GM23338 (cell line): ENCODE measurements around the gene CDHR2. TPM values are rescaled to one million over a fixed set of nuclear protein-coding genes. Genes with fewer than 3 reads are reported as not detected.

Experiments
- ATAC-seq: fragments of 200-7000 bp; cut with Tn5 transposase; 3 replicates; pipeline ENCODE4 v1.9.1; 2020
- DNase-seq: peaks from one replicate; pipeline ENCODE4 v3.0.0-alpha.2; 2015; ENCODE audit warnings: low spot score
- H2AFZ ChIP-seq: fragments of 200-600 bp; sonication (generic); 2 replicates; pipeline ENCODE4 v1.8.0; 2016; ENCODE audit warnings: antibody characterized with exemption, mild to moderate bottlenecking, moderate library complexity
- H3F3A ChIP-seq: fragments of 200-600 bp; sonication (generic); replicated peaks from 2 replicates; pipeline ENCODE4 v1.8.0; 2017; ENCODE audit warnings: antibody characterized with exemption, mixed run types, low read depth
- H3K27ac ChIP-seq: fragments of 200-600 bp; sonication (generic); 2 replicates; pipeline ENCODE4 v1.6.1; 2016; ENCODE audit warnings: low read depth
- H3K27me3 ChIP-seq: fragments of 200-600 bp; sonication (generic); 2 replicates; pipeline ENCODE4 v1.8.0; 2016; ENCODE audit warnings: mild to moderate bottlenecking, mixed run types, moderate library complexity; ENCODE audit not compliant: insufficient read depth
- H3K36me3 ChIP-seq: fragments of 200-600 bp; sonication (generic); 2 replicates; pipeline ENCODE4 v1.8.0; 2016; ENCODE audit warnings: mild to moderate bottlenecking; ENCODE audit not compliant: insufficient read depth
- H3K4me1 ChIP-seq: fragments of 200-600 bp; sonication (generic); 2 replicates; pipeline ENCODE4 v1.8.0; 2016; ENCODE audit warnings: mild to moderate bottlenecking, moderate library complexity; ENCODE audit not compliant: insufficient read depth
- H3K4me2 ChIP-seq: fragments of 200-600 bp; sonication (generic); 2 replicates; pipeline ENCODE4 v1.7.1; 2017; ENCODE audit warnings: mixed run types
- H3K4me3 ChIP-seq: fragments of 200-600 bp; sonication (generic); 2 replicates; pipeline ENCODE4 v1.6.1; 2016; ENCODE audit warnings: mixed run types
- H3K79me2 ChIP-seq: fragments of 200-600 bp; sonication (generic); replicated peaks from 2 replicates; pipeline ENCODE4 v1.8.0; 2017; ENCODE audit warnings: mild to moderate bottlenecking; ENCODE audit not compliant: insufficient read depth
- H3K9me2 ChIP-seq: fragments of 200-600 bp; sonication (generic); 2 replicates; pipeline ENCODE4 v1.8.0; 2017; ENCODE audit not compliant: insufficient read depth
- H4K20me1 ChIP-seq: fragments of 200-600 bp; sonication (generic); replicated peaks from 2 replicates; pipeline ENCODE4 v1.8.0; 2017; ENCODE audit warnings: mild to moderate bottlenecking; ENCODE audit not compliant: insufficient read depth
- H3K27ac Mint-ChIP-seq: 2 replicates; pipeline ENCODE4 v1.8.0; 2020; ENCODE audit warnings: inconsistent platforms, mild to moderate bottlenecking, moderate library complexity, mixed read lengths
- H3K27me3 Mint-ChIP-seq: 3 replicates; pipeline ENCODE4 v1.8.0; 2022; ENCODE audit warnings: low read depth, mild to moderate bottlenecking, moderate library complexity, mixed read lengths, inconsistent platforms; ENCODE audit not compliant: insufficient read depth, poor library complexity
- H3K36me3 Mint-ChIP-seq: 3 replicates; pipeline ENCODE4 v1.8.0; 2021; ENCODE audit warnings: low read depth, mild to moderate bottlenecking, inconsistent platforms, moderate library complexity, mixed read lengths
- H3K4me1 Mint-ChIP-seq: 3 replicates; pipeline ENCODE4 v1.8.0; 2020; ENCODE audit warnings: mild to moderate bottlenecking, inconsistent platforms, mixed read lengths
- H3K4me3 Mint-ChIP-seq: 3 replicates; pipeline ENCODE4 v1.8.0; 2021; ENCODE audit warnings: moderate library complexity, mild to moderate bottlenecking, inconsistent platforms, mixed read lengths
- H3K9me3 Mint-ChIP-seq: 3 replicates; pipeline ENCODE4 v1.8.0; 2020; ENCODE audit warnings: moderate library complexity, mild to moderate bottlenecking, inconsistent platforms, mixed read lengths
- CTCF ChIP-seq, 2 experiments: fragments of 200-600 bp in 1 of 2; sonication (generic) in 1 of 2; conservative IDR thresholded peaks; 2 replicates each; pipeline versions ENCODE4 v1.5.1 to v1.6.1; 2016 to 2017; ENCODE audit warnings: antibody characterized with exemption in 2 of 2, low read depth in 2 of 2, mild to moderate bottlenecking in 2 of 2, moderate library complexity in 1 of 2
- ETS1 ChIP-seq: IDR thresholded peaks from 2 replicates; pipeline ENCODE4 v1.6.1; 2016; ENCODE audit warnings: antibody characterized with exemption
- NANOG ChIP-seq: IDR thresholded peaks from 2 replicates; pipeline ENCODE4 v1.6.1; 2016; ENCODE audit warnings: antibody characterized with exemption, borderline replicate concordance
- ZNF114 ChIP-seq: fragments of 250-450 bp; sonication (Bioruptor Pico); IDR thresholded peaks from 2 replicates; pipeline ENCODE4 v1.5.0; 2020; ENCODE audit warnings: mild to moderate bottlenecking, moderate library complexity
- ZNF462 ChIP-seq: fragments of 250-450 bp; sonication (Bioruptor Pico); IDR thresholded peaks from 2 replicates; pipeline ENCODE4 v1.5.0; 2020; ENCODE audit warnings: mild to moderate bottlenecking, moderate library complexity
- polyA plus RNA-seq: library from polyadenylated mRNA; unstranded; fragments of >200 nt; fragmentation: Nextera tagmentation; extraction: Ambion mirVana; gene quantifications from 2 replicates; pipeline ENCODE4 v1.2.1, GENCODE V29; 2016
- total RNA-seq: library from RNA; depleted of rRNA; stranded (reverse); fragments of >200 nt; shearing (Covaris generic); gene quantifications from 2 replicates; pipeline ENCODE4 v1.2.3, GENCODE V29; 2014

CDHR2 gene
- total and polyA plus RNA-seq, 2 experiments from 2014 or later = not detected

GRCh38 chr5:176639208-176639607, 90.1 kb downstream of the CDHR2 start:
- Histone ChIP-seq H3K36me3 (no peaks in the 10 kb centered on the region), H3K4me3 (no peak overlapping the region), H3K79me2 (no peaks in the 10 kb centered on the region), H2AFZ (no peak overlapping the region), H3F3A (no peaks in the 10 kb centered on the region), H3K9me2 (no peaks in the 10 kb centered on the region), H3K4me2 (no peak overlapping the region), H3K27ac (no peak overlapping the region), H3K27me3 (no peaks in the 10 kb centered on the region), H4K20me1 (no peaks in the 10 kb centered on the region), H3K4me1 (peaks cover 5% of the 10 kb centered on the region; the same call in 1 of the 2 replicates)
- no peak overlapping the region for H3K4me3 Mint-ChIP-seq
- no peak overlapping the region for H3K27ac Mint-ChIP-seq
- peaks cover 41% of the 10 kb centered on the region for H3K4me1 Mint-ChIP-seq
- H3K9me3 Mint-ChIP-seq = peaks cover 5% of the 10 kb centered on the region; the same call in 2 of the 3 replicates
- DNase-seq (no peak), ATAC-seq (no peak)
- no peak for TF ChIP-seq ETS1
- H3K27me3 Mint-ChIP-seq = peaks cover 25% of the 10 kb centered on the region
- H3K36me3 Mint-ChIP-seq = no peaks in the 10 kb centered on the region

GRCh38 chr5:176639981-176640380, 90.8 kb downstream of the CDHR2 start:
- Mint-ChIP-seq H3K9me3 (peaks cover 4% of the 10 kb centered on the region; the same call in 2 of the 3 replicates), H3K4me3 (no peak overlapping the region), H3K4me1 (peaks cover 37% of the 10 kb centered on the region), H3K36me3 (no peaks in the 10 kb centered on the region), H3K27me3 (peaks cover 21% of the 10 kb centered on the region), H3K27ac (no peak overlapping the region)
- H2AFZ ChIP-seq = no peak overlapping the region
- no peak overlapping the region for H3K4me2 ChIP-seq
- no peaks in the 10 kb centered on the region for H4K20me1 ChIP-seq
- H3K36me3 ChIP-seq = no peaks in the 10 kb centered on the region
- no peaks in the 10 kb centered on the region for H3K79me2 ChIP-seq
- H3K4me1 ChIP-seq = no peaks in the 10 kb centered on the region
- H3F3A ChIP-seq = no peaks in the 10 kb centered on the region
- H3K27ac ChIP-seq = no peak overlapping the region
- no peak overlapping the region for H3K4me3 ChIP-seq
- DNase-seq (no peak), ATAC-seq (no peak)
- no peaks in the 10 kb centered on the region for H3K27me3 ChIP-seq
- H3K9me2 ChIP-seq = no peaks in the 10 kb centered on the region
- TF ChIP-seq ZNF462 (CRISPR knock-in tag) (no peak), ZNF114 (CRISPR knock-in tag) (no peak), CTCF (conservative IDR thresholded peaks at IDR 0.05; ENCODE audit: low read depth in 2 of 2) (no peak), NANOG (no peak)
